ENCODE data around the gene EZR.
"Not testable (repeated sequence)": the region's sequence is repeated elsewhere in the genome, so short reads cannot be mapped to it uniquely, and the experiment has no call there.

The EZR gene

DNA sequence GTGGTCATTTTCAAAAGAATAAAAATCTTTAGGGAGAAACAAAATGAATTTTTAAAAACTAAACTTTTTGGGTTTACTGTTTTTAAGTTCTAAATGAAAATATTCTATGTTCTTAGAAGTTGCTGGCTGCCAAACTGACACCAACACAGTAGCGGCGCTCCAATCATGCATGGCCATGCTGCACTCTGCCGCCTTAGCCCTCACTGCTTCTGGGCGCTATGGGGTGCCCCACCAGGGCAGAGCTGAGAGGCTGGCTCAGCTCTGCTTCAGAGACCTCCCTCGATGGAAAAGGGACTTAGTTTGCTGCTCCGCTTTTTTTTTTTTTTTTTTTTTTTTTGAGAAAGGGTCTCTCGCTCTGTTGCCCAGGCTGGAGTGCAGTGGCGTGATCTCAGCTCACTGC, 20.9 kb downstream of the EZR start:
- TF ChIP-seq, protein P1, sequence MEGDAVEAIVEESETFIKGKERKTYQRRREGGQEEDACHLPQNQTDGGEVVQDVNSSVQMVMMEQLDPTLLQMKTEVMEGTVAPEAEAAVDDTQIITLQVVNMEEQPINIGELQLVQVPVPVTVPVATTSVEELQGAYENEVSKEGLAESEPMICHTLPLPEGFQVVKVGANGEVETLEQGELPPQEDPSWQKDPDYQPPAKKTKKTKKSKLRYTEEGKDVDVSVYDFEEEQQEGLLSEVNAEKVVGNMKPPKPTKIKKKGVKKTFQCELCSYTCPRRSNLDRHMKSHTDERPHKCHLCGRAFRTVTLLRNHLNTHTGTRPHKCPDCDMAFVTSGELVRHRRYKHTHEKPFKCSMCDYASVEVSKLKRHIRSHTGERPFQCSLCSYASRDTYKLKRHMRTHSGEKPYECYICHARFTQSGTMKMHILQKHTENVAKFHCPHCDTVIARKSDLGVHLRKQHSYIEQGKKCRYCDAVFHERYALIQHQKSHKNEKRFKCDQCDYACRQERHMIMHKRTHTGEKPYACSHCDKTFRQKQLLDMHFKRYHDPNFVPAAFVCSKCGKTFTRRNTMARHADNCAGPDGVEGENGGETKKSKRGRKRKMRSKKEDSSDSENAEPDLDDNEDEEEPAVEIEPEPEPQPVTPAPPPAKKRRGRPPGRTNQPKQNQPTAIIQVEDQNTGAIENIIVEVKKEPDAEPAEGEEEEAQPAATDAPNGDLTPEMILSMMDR (IDR thresholded peaks at IDR 0.05), result no peak
- no peak for TF ChIP-seq ZFX (IDR thresholded peaks at IDR 0.05; ENCODE audit: borderline replicate concordance)
- peak overlapping the region; percentile 75 for H3K27ac ChIP-seq

DNA sequence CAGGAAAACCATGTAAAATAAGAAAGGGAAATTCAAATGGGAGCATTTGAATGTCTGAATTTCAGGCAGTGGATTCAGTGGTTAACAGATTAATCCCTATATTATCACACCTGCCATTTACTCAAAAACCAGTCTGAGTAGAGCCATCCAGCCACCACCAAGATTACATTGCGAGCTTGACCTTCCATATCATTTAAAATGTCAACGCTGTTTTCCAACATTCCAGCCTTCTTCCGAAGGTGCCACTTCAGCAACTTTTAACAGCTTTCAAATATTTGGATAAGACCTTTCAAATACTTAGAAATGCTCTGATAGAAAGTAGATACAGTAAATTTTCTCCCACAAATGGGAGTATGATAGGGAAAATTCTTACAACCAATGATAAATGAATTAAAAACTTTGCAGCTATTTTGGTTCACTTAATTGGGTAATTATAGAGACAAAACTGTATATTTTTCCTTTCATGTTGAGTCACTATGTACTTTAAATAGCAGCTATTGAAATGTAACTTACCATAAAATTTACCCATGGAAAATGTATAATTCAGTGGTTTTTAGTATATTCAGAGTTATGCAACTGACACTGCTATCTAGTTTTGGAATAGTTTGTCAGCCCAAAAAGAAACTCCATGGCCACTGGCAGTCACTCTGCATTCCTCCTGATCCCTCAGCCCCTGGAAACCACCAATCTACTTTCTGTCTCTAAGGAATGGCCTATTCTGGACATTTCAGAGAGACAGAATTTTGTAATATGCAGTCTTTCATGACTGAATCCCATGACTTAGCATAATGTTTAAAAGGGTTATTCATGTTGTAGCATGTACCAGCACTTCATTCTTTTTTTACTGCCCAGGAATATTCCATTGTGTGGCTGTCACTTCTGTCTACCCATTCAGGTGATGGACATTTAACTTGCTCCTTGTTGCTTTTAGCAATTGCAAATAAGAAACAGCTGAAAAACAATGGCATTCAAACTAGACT, 21.5 kb downstream of the EZR start:
- TF ChIP-seq ZFX (IDR thresholded peaks at IDR 0.05; ENCODE audit: borderline replicate concordance), result no peak
- TF ChIP-seq, protein P1 (IDR thresholded peaks at IDR 0.05), result no peak
- H3K27ac ChIP-seq, result no peak overlapping the region; the same call in 1 of the 2 replicates

GRCh38 chr6:158796353-158796752, 22.8 kb downstream of the EZR start:
- TF ChIP-seq ZFX (IDR thresholded peaks at IDR 0.05; ENCODE audit: borderline replicate concordance), result no peak
- TF ChIP-seq, protein P1 (IDR thresholded peaks at IDR 0.05), result no peak
- H3K27ac ChIP-seq, result no peak overlapping the region

- H3K27ac ChIP-seq, result no peak overlapping the region
Measured at GRCh38 chr6:158795516-158795915, 23.7 kb downstream of the EZR start.

DNA sequence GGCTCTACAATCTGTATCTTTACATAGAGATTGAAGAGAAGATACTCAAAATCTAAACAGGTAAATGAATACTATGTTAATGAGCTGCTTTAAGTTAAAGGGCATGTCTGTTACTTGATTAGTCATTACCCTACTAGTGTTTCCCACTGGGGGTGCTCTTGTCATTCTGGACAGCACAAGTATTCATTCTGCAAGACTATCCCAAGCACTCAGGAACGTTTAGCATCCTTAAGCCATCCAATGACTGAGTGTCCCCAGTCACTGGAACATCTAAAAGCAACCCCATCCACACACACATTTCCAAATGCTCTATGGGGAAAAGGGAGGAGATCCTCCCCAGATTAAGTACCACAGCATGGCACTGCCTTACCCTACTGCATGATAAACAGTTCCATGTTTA, 25.7 kb downstream of the EZR start:
- TF ChIP-seq, protein P1 (IDR thresholded peaks at IDR 0.05), result peak; percentile 20; the same call in 1 of the 2 replicates
- TF ChIP-seq ZFX (IDR thresholded peaks at IDR 0.05; ENCODE audit: borderline replicate concordance), result no peak
- H3K27ac ChIP-seq, result no peak overlapping the region

More at GRCh38 chr6:158795516-158795915, 23.7 kb downstream of the EZR start:
- no peak for TF ChIP-seq ZFX (IDR thresholded peaks at IDR 0.05; ENCODE audit: borderline replicate concordance)
- TF ChIP-seq, protein P1 (IDR thresholded peaks at IDR 0.05), result no peak

GRCh38 chr6:158792505-158792904, 26.7 kb downstream of the EZR start:
- not testable (repeated sequence) for H3K27ac ChIP-seq

- no peak overlapping the region for H3K27ac ChIP-seq
- TF ChIP-seq, protein P1 (IDR thresholded peaks at IDR 0.05), result no peak
- TF ChIP-seq ZFX (IDR thresholded peaks at IDR 0.05; ENCODE audit: borderline replicate concordance), result no peak
Measured at GRCh38 chr6:158791274-158791855, 27.8 kb downstream of the EZR start.

All from 22Rv1 (cell line).